Measurements from ENCODE around the gene WDPCP.
"Not testable (repeated sequence)": the region's sequence is repeated elsewhere in the genome, so short reads cannot be mapped to it uniquely, and the experiment has no call there.

WDPCP gene

DNA sequence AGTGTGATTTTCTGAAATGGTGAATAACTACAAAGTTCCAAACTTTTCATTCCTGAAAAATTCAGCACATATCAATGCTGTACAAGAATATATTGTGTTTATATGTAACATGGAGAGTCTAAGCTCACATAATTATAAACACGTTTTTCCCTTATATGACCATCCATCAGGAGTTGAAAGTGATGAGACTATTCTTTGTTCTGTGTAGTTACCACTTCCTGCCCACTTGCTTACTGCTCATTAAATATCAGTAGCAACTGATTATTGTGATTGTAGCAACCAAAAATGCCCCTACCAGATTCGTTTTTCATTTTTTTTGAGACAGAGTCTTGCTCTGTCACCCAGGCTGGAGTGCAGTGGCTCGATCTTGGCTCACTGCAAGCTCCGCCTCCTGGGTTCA is 506.9 kb downstream of the WDPCP start:
- Histone ChIP-seq H3K4me3 (ENCODE audit: low read length in 2 of 2) (no peak overlapping the region), H3K9me3 (ENCODE audit: control insufficient read depth in 2 of 2, low read length in 2 of 2) (no peaks in the 10 kb centered on the region), H3K36me3 (ENCODE audit: control insufficient read depth in 2 of 2, insufficient read depth in 2 of 2, low read length in 2 of 2) (no peaks in the 10 kb centered on the region)

DNA sequence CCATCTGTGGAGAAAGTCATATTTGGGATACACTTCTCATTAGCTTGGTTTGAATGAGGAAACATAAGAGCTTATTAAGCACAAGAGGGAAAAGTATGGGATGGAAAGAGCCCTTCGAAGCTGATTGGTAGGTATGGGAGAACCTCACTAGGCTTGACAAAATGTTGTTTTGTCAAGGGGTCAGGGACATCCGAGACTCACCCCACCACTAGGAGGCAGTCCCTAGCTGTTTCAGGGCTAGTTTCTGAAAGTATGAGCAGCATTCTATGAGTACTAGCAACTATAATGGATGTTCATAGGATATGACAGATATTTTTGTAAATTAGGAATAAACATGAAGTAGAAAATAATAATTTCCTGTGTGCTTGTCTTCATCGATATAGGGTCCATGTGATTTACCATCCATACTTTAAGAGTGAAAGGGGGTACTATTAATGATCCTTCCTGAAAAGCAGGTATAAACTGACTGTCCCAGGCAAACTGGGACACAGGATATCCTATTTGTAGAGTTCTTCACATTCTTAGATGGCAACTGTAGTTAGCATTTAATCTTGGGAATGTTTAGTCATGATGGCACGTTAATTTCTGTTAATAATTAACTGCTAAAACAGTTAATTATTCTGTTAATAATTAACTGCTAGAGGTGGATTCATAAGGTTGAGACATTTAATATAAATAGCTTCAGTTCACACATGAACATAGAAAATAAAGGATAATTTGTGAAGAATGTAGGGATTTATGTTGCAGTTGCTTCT is 509.2 kb downstream of the WDPCP start:
- H3K4me3 ChIP-seq (ENCODE audit: low read length in 2 of 2), result no peak overlapping the region
- no peaks in the 10 kb centered on the region for H3K27me3 ChIP-seq (ENCODE audit: control insufficient read depth in 1 of 2, insufficient read depth in 2 of 2, low read length in 2 of 2)

More for the DNA sequence above, 506.9 kb downstream of the WDPCP start:
- H3K27me3 ChIP-seq (ENCODE audit: control insufficient read depth in 1 of 2, insufficient read depth in 2 of 2, low read length in 2 of 2), result no peaks in the 10 kb centered on the region
- no peak overlapping the region for H3K9ac ChIP-seq (ENCODE audit: low read length in 2 of 2)
- H3K27ac ChIP-seq (ENCODE audit: low read length), result no peak overlapping the region
- H3K4me1 ChIP-seq (ENCODE audit: control insufficient read depth, insufficient read depth, low read length), result no peaks in the 10 kb centered on the region

GRCh38 chr2:63074399-63074798 is 513.9 kb downstream of the WDPCP start:
- H3K9me3 ChIP-seq (ENCODE audit: control insufficient read depth in 2 of 2, low read length in 2 of 2); H3K4me3 ChIP-seq (ENCODE audit: low read length in 2 of 2); H3K9ac ChIP-seq (ENCODE audit: low read length in 2 of 2); H3K27ac ChIP-seq (ENCODE audit: low read length); H3K27me3 ChIP-seq (ENCODE audit: control insufficient read depth in 1 of 2, insufficient read depth in 2 of 2, low read length in 2 of 2); H3K36me3 ChIP-seq (ENCODE audit: control insufficient read depth in 2 of 2, insufficient read depth in 2 of 2, low read length in 2 of 2); H3K4me1 ChIP-seq (ENCODE audit: control insufficient read depth, insufficient read depth, low read length): not testable (repeated sequence)

More for the DNA sequence above, 509.2 kb downstream of the WDPCP start:
- Histone ChIP-seq H3K9me3 (ENCODE audit: control insufficient read depth in 2 of 2, low read length in 2 of 2) (no peaks in the 10 kb centered on the region), H3K9ac (ENCODE audit: low read length in 2 of 2) (no peak overlapping the region), H3K36me3 (ENCODE audit: control insufficient read depth in 2 of 2, insufficient read depth in 2 of 2, low read length in 2 of 2) (no peaks in the 10 kb centered on the region), H3K27ac (ENCODE audit: low read length) (no peak overlapping the region), H3K4me1 (ENCODE audit: control insufficient read depth, insufficient read depth, low read length) (no peaks in the 10 kb centered on the region)

GRCh38 chr2:63073994-63074393 is 514.3 kb downstream of the WDPCP start:
- Histone ChIP-seq H3K36me3 (ENCODE audit: control insufficient read depth in 2 of 2, insufficient read depth in 2 of 2, low read length in 2 of 2) (no peaks in the 10 kb centered on the region), H3K9ac (ENCODE audit: low read length in 2 of 2) (no peak overlapping the region), H3K4me1 (ENCODE audit: control insufficient read depth, insufficient read depth, low read length) (no peaks in the 10 kb centered on the region), H3K27ac (ENCODE audit: low read length) (no peak overlapping the region), H3K27me3 (ENCODE audit: control insufficient read depth in 1 of 2, insufficient read depth in 2 of 2, low read length in 2 of 2) (no peaks in the 10 kb centered on the region), H3K4me3 (ENCODE audit: low read length in 2 of 2) (no peak overlapping the region), H3K9me3 (ENCODE audit: control insufficient read depth in 2 of 2, low read length in 2 of 2) (no peaks in the 10 kb centered on the region)

DNA sequence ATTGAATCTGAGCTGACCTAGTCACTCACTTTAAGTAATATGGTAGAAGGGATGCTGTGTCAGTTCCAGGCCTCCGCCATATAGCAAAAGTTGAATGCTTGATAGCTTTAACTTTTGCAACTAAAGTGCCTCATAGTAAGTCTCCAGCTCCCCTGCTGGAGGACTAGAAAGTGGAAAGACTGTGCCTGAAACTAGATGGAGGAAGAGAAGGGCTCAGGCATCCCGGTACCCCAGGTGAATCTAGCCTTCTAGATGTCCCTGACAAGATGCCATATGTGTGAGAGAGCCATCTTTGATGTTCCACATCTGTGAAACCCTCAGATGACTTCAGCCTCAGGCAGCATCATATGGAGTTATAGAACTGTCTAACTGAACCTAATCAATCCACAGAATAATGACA is 516.6 kb downstream of the WDPCP start:
- Histone ChIP-seq H3K4me3 (ENCODE audit: low read length in 2 of 2) (no peak overlapping the region), H3K36me3 (ENCODE audit: control insufficient read depth in 2 of 2, insufficient read depth in 2 of 2, low read length in 2 of 2) (no peaks in the 10 kb centered on the region), H3K9me3 (ENCODE audit: control insufficient read depth in 2 of 2, low read length in 2 of 2) (no peaks in the 10 kb centered on the region), H3K27ac (ENCODE audit: low read length) (no peak overlapping the region), H3K4me1 (ENCODE audit: control insufficient read depth, insufficient read depth, low read length) (no peaks in the 10 kb centered on the region), H3K9ac (ENCODE audit: low read length in 2 of 2) (no peak overlapping the region), H3K27me3 (ENCODE audit: control insufficient read depth in 1 of 2, insufficient read depth in 2 of 2, low read length in 2 of 2) (peaks cover 7% of the 10 kb centered on the region in 2 donors)
